Neural crest cell (in vitro differentiated cells): Measurements from ENCODE around the gene FKBP15. TPM values are rescaled to one million over a fixed set of nuclear protein-coding genes. Genes with fewer than 3 reads are reported as not detected.

ENCODE experiments used
- DNase-seq: peaks from one replicate; pipeline ENCODE4 v3.0.0; 2021; ENCODE audit warnings: low read depth, mixed read lengths, low spot score
- H3K27ac Mint-ChIP-seq: one replicate; pipeline ENCODE4 v1.8.0; 2021; ENCODE audit warnings: mild to moderate bottlenecking, mixed read lengths; ENCODE audit not compliant: unreplicated experiment
- H3K27me3 Mint-ChIP-seq: 2 replicates; pipeline ENCODE4 v1.8.0; 2021; ENCODE audit warnings: low read depth, mild to moderate bottlenecking, mixed read lengths
- H3K36me3 Mint-ChIP-seq: 2 replicates; pipeline ENCODE4 v1.8.0; 2021; ENCODE audit warnings: low read depth, mild to moderate bottlenecking, mixed read lengths
- H3K4me1 Mint-ChIP-seq: 2 replicates; pipeline ENCODE4 v1.8.0; 2021; ENCODE audit warnings: mixed read lengths
- H3K4me3 Mint-ChIP-seq: one replicate; pipeline ENCODE4 v1.8.0; 2021; ENCODE audit warnings: mild to moderate bottlenecking, mixed read lengths
- H3K9me3 Mint-ChIP-seq: 2 replicates; pipeline ENCODE4 v1.8.0; 2021; ENCODE audit warnings: mixed read lengths
- CTCF ChIP-seq: fragments of 200-600 bp; sonication (generic); conservative IDR thresholded peaks from 2 replicates; pipeline ENCODE4 v1.5.0; 2021; ENCODE audit warnings: antibody characterized with exemption, mild to moderate bottlenecking
- total RNA-seq: library from RNA; stranded (reverse); gene quantifications from 2 replicates; pipeline ENCODE4 v1.2.1, GENCODE V29; 2021

The FKBP15 gene
- total RNA-seq, 1 donor from 2014 or later: 19.9 TPM

- Mint-ChIP-seq H3K27ac (no peak overlapping the region), H3K9me3 (no peaks in the 10 kb centered on the region), H3K4me3 (no peak overlapping the region), H3K36me3 (peaks cover 2% of the 10 kb centered on the region), H3K27me3 (no peaks in the 10 kb centered on the region), H3K4me1 (no peaks in the 10 kb centered on the region)
- DNase-seq: no peak
- no peak for TF ChIP-seq CTCF
Measured at GRCh38 chr9:113231701-113232100, 10.6 kb upstream of the FKBP15 start.

- no peak for TF ChIP-seq CTCF
- no peak for DNase-seq
- H3K36me3 Mint-ChIP-seq: no peaks in the 10 kb centered on the region
- H3K9me3 Mint-ChIP-seq: no peaks in the 10 kb centered on the region
- H3K4me1 Mint-ChIP-seq: peaks cover 8% of the 10 kb centered on the region
- H3K27me3 Mint-ChIP-seq: no peaks in the 10 kb centered on the region
- H3K4me3 Mint-ChIP-seq: no peak overlapping the region
- no peak overlapping the region for H3K27ac Mint-ChIP-seq
Measured at GRCh38 chr9:113228130-113228665, 7.1 kb upstream of the FKBP15 start.

GRCh38 chr9:113227436-113227835, 6.4 kb upstream of the FKBP15 start:
- H3K27me3 Mint-ChIP-seq: no peaks in the 10 kb centered on the region
- H3K4me3 Mint-ChIP-seq: no peak overlapping the region
- DNase-seq: no peak
- H3K9me3 Mint-ChIP-seq: no peaks in the 10 kb centered on the region
- H3K4me1 Mint-ChIP-seq: peaks cover 16% of the 10 kb centered on the region
- H3K36me3 Mint-ChIP-seq: no peaks in the 10 kb centered on the region
- H3K27ac Mint-ChIP-seq: no peak overlapping the region
- TF ChIP-seq CTCF: no peak

- no peak for TF ChIP-seq CTCF
- Mint-ChIP-seq H3K36me3 (no peaks in the 10 kb centered on the region), H3K27me3 (no peaks in the 10 kb centered on the region), H3K9me3 (no peaks in the 10 kb centered on the region), H3K4me1 (peaks cover 35% of the 10 kb centered on the region), H3K27ac (no peak overlapping the region), H3K4me3 (peak overlapping the region; percentile 99)
- DNase-seq: no peak
Measured at GRCh38 chr9:113223963-113224362, 2.9 kb upstream of the FKBP15 start.

- Mint-ChIP-seq H3K36me3 (no peaks in the 10 kb centered on the region), H3K27me3 (no peaks in the 10 kb centered on the region), H3K4me1 (peaks cover 35% of the 10 kb centered on the region), H3K27ac (no peak overlapping the region), H3K9me3 (no peaks in the 10 kb centered on the region), H3K4me3 (peak overlapping the region; percentile 99)
- no peak for DNase-seq
- TF ChIP-seq CTCF: no peak
Measured at GRCh38 chr9:113222482-113222841, 1.4 kb upstream of the FKBP15 start.
